Activated naive CD4-positive, alpha-beta T cell treated with anti-CD3 and anti-CD28 coated beads for 36 hours (primary cell): ENCODE results near the gene ZNF317. TPM values are rescaled to one million over a fixed set of nuclear protein-coding genes. Genes with fewer than 3 reads are reported as not detected.

Source experiments
- CTCF ChIA-PET: fragments of 350-600 bp; sonication (Branson Sonifier 250); formaldehyde crosslinking; loops from one replicate; lab custom pipeline; 2021; ENCODE audit warnings: antibody characterized with exemption; lab: Charles Lee
- DNase-seq: peaks from one replicate; pipeline ENCODE4 v3.0.0-alpha.2; 2020
- H3K27ac Mint-ChIP-seq: one replicate; pipeline ENCODE4 v1.8.0; 2021; ENCODE audit warnings: mild to moderate bottlenecking, mixed read lengths
- H3K27me3 Mint-ChIP-seq: one replicate; pipeline ENCODE4 v1.8.0; 2021; ENCODE audit warnings: low read depth, mixed read lengths
- H3K36me3 Mint-ChIP-seq: one replicate; pipeline ENCODE4 v1.8.0; 2021; ENCODE audit warnings: low read depth, mixed read lengths
- H3K4me1 Mint-ChIP-seq: one replicate; pipeline ENCODE4 v1.8.0; 2021; ENCODE audit warnings: low read depth, mixed read lengths
- H3K4me3 Mint-ChIP-seq: one replicate; pipeline ENCODE4 v1.8.0; 2021; ENCODE audit warnings: mild to moderate bottlenecking, moderate library complexity, mixed read lengths
- H3K9me3 Mint-ChIP-seq: one replicate; pipeline ENCODE4 v1.8.0; 2021; ENCODE audit warnings: mixed read lengths
- intact Hi-C: fragments of 100-400 bp; cut with micrococcal nuclease; formaldehyde crosslinking; loops from one replicate; pipeline ENCODE4 v1.15.1; 2023
- total RNA-seq, 2 experiments: library from RNA; stranded (reverse); gene quantifications; one replicate each; pipeline ENCODE4 v1.2.3, GENCODE V29; 2021

The ZNF317 gene
- total RNA-seq, 2 experiments from 2014 or later, result 38.9 to 39.7 TPM

DNA sequence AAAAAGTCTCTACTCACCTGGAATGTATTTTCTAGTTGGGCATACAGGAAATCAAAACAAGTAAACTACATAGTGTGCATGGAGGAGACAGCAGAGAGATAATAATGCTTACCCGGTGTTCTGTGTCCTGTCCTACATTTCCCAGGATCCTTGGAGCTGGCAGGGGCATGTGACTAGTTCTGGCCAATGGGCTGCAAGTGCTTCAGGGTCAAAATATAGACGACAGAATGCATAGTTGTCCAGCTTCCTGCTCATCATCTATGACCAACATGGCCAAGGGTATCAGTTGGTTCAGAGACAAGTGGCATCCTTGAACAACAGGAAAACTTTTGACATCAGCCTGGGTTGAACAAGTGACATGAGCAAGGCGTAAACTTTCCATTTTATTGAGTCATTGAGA, 8.5 kb downstream of the ZNF317 start:
- Mint-ChIP-seq H3K9me3 (peaks cover 62% of the 10 kb centered on the region), H3K4me1 (peaks cover 41% of the 10 kb centered on the region), H3K36me3 (peaks cover 90% of the 10 kb centered on the region), H3K27me3 (no peaks in the 10 kb centered on the region), H3K4me3 (no peak overlapping the region), H3K27ac (no peak overlapping the region)
- intact Hi-C loops, result no loop called here
- CTCF ChIA-PET, result no interaction called here
- no peak for DNase-seq

GRCh38 chr19:9149997-9150396, 9.8 kb downstream of the ZNF317 start:
- Mint-ChIP-seq H3K27ac (no peak overlapping the region), H3K9me3 (peaks cover 66% of the 10 kb centered on the region), H3K36me3 (peaks cover 92% of the 10 kb centered on the region), H3K4me3 (no peak overlapping the region), H3K4me1 (peaks cover 41% of the 10 kb centered on the region), H3K27me3 (no peaks in the 10 kb centered on the region)
- intact Hi-C loops, result no loop called here
- CTCF ChIA-PET, result no interaction called here
- DNase-seq, result no peak

GRCh38 chr19:9150650-9151049, 10.5 kb downstream of the ZNF317 start:
- H3K27me3 Mint-ChIP-seq, result no peaks in the 10 kb centered on the region
- intact Hi-C loops, result no loop called here
- DNase-seq, result no peak
- H3K4me1 Mint-ChIP-seq, result peaks cover 44% of the 10 kb centered on the region
- H3K36me3 Mint-ChIP-seq, result peaks cover 92% of the 10 kb centered on the region
- H3K27ac Mint-ChIP-seq, result no peak overlapping the region
- H3K4me3 Mint-ChIP-seq, result no peak overlapping the region
- H3K9me3 Mint-ChIP-seq, result peaks cover 67% of the 10 kb centered on the region
- CTCF ChIA-PET, result no interaction called here

- no peak overlapping the region for H3K4me3 Mint-ChIP-seq
- H3K4me1 Mint-ChIP-seq, result peaks cover 43% of the 10 kb centered on the region
- intact Hi-C loops, result no loop called here
- H3K27me3 Mint-ChIP-seq, result no peaks in the 10 kb centered on the region
- CTCF ChIA-PET, result no interaction called here
- H3K36me3 Mint-ChIP-seq, result peaks cover 96% of the 10 kb centered on the region
- H3K9me3 Mint-ChIP-seq, result peaks cover 72% of the 10 kb centered on the region
- no peak overlapping the region for H3K27ac Mint-ChIP-seq
- no peak for DNase-seq
Measured at GRCh38 chr19:9151367-9151766, 11.2 kb downstream of the ZNF317 start.

- CTCF ChIA-PET, result no interaction called here
- DNase-seq, result no peak
- intact Hi-C loops, result no loop called here
- Mint-ChIP-seq H3K27ac (peak overlapping the region; percentile 2), H3K4me3 (no peak overlapping the region), H3K4me1 (peaks cover 14% of the 10 kb centered on the region), H3K36me3 (peaks cover 99% of the 10 kb centered on the region), H3K27me3 (no peaks in the 10 kb centered on the region), H3K9me3 (peaks cover 76% of the 10 kb centered on the region)
Measured at GRCh38 chr19:9155591-9155990, 15.4 kb downstream of the ZNF317 start.

DNA sequence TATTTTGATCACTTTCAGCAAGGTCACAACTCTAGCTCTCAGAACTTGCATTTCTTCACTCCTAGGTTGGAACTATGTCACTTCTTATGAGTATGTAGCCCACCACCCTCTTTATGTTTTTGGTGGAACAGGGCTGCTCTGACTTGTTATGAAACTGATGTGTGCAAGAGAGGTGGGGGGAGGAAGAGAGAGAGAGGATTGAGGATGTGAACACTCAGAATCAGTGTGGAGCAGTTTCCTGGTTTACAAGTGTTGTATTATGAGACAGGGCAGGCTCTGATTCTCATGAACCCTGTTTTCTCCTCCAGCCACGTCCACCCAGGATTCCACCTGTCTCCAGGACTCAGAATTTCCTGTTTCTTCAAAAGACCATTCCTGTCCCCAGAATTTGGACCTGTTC, 16.1 kb downstream of the ZNF317 start:
- Mint-ChIP-seq H3K27me3 (no peaks in the 10 kb centered on the region), H3K36me3 (peaks cover 99% of the 10 kb centered on the region), H3K4me3 (no peak overlapping the region), H3K27ac (no peak overlapping the region), H3K9me3 (peaks cover 76% of the 10 kb centered on the region), H3K4me1 (peaks cover 9% of the 10 kb centered on the region)
- CTCF ChIA-PET, result no interaction called here
- intact Hi-C loops, result no loop called here
- DNase-seq, result no peak

GRCh38 chr19:9159891-9160290, 19.7 kb downstream of the ZNF317 start:
- H3K4me1 Mint-ChIP-seq, result peaks cover 6% of the 10 kb centered on the region
- CTCF ChIA-PET, result no interaction called here
- no peak overlapping the region for H3K27ac Mint-ChIP-seq
- no peak for DNase-seq
- H3K9me3 Mint-ChIP-seq, result peaks cover 67% of the 10 kb centered on the region
- peaks cover 98% of the 10 kb centered on the region for H3K36me3 Mint-ChIP-seq
- no peak overlapping the region for H3K4me3 Mint-ChIP-seq
- no peaks in the 10 kb centered on the region for H3K27me3 Mint-ChIP-seq
- intact Hi-C loops, result no loop called here

DNA sequence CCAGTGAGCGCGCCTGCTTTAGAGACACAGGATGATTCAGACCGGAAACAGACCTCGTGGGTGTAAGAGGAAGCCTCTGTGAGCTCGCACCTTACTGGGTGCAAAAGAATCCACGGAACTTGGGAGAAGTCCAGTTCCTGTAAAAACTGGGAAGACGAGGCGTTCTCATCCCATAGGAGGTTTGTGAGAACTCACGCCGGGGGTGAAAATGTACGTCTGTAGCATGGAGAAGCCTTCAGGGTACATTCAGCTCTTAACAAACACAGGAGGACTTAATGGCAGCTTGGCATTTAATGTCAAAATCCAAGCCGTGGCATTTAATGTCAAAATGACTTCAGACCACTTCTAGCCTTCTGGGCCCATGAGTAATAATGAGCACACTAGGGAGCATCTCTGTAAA, 21.2 kb downstream of the ZNF317 start:
- peaks cover 55% of the 10 kb centered on the region for H3K9me3 Mint-ChIP-seq
- H3K27me3 Mint-ChIP-seq, result no peaks in the 10 kb centered on the region

GRCh38 chr19:9165261-9165660, 25.1 kb downstream of the ZNF317 start:
- no peaks in the 10 kb centered on the region for H3K27me3 Mint-ChIP-seq
- CTCF ChIA-PET, result no interaction called here
- peaks cover 58% of the 10 kb centered on the region for H3K9me3 Mint-ChIP-seq
- H3K4me1 Mint-ChIP-seq, result no peaks in the 10 kb centered on the region
- no peak overlapping the region for H3K27ac Mint-ChIP-seq
- H3K36me3 Mint-ChIP-seq, result peaks cover 75% of the 10 kb centered on the region
- intact Hi-C loops, result no loop called here
- DNase-seq, result no peak
- H3K4me3 Mint-ChIP-seq, result no peak overlapping the region

More for the DNA sequence above, 21.2 kb downstream of the ZNF317 start:
- H3K4me1 Mint-ChIP-seq, result no peaks in the 10 kb centered on the region
- DNase-seq, result no peak
- CTCF ChIA-PET, result no interaction called here
- H3K36me3 Mint-ChIP-seq, result peaks cover 98% of the 10 kb centered on the region
- H3K27ac Mint-ChIP-seq, result no peak overlapping the region
- H3K4me3 Mint-ChIP-seq, result no peak overlapping the region
- intact Hi-C loops, result no loop called here

GRCh38 chr19:9166846-9167245, 26.6 kb downstream of the ZNF317 start:
- peaks cover 59% of the 10 kb centered on the region for H3K36me3 Mint-ChIP-seq
- H3K4me3 Mint-ChIP-seq, result no peak overlapping the region
- H3K27me3 Mint-ChIP-seq, result no peaks in the 10 kb centered on the region
- H3K9me3 Mint-ChIP-seq, result peaks cover 47% of the 10 kb centered on the region
- no peak for DNase-seq
- no peak overlapping the region for H3K27ac Mint-ChIP-seq
- H3K4me1 Mint-ChIP-seq, result no peaks in the 10 kb centered on the region
- CTCF ChIA-PET, result no interaction called here
- intact Hi-C loops, result no loop called here

GRCh38 chr19:9171393-9171991, 31.3 kb downstream of the ZNF317 start:
- Mint-ChIP-seq H3K4me3 (no peak overlapping the region), H3K27ac (no peak overlapping the region), H3K9me3 (peaks cover 30% of the 10 kb centered on the region), H3K36me3 (peaks cover 15% of the 10 kb centered on the region), H3K27me3 (no peaks in the 10 kb centered on the region), H3K4me1 (no peaks in the 10 kb centered on the region)
- CTCF ChIA-PET, result no interaction called here
- no peak for DNase-seq
- intact Hi-C loops, result no loop called here

GRCh38 chr19:9175326-9175725, 35.1 kb downstream of the ZNF317 start:
- intact Hi-C loops, result no loop called here
- DNase-seq, result no peak
- H3K27ac Mint-ChIP-seq, result no peak overlapping the region
- CTCF ChIA-PET, result no interaction called here
- H3K36me3 Mint-ChIP-seq, result no peaks in the 10 kb centered on the region
- peaks cover 10% of the 10 kb centered on the region for H3K9me3 Mint-ChIP-seq
- no peak overlapping the region for H3K4me3 Mint-ChIP-seq
- H3K4me1 Mint-ChIP-seq, result no peaks in the 10 kb centered on the region
- peaks cover 4% of the 10 kb centered on the region for H3K27me3 Mint-ChIP-seq

- CTCF ChIA-PET, result interaction anchor here (0.9 kb wide), 1 partner anchor 26 kb away, joined by 3 read pairs; no protein-coding TSS in a partner anchor
- Mint-ChIP-seq H3K27me3 (peaks cover 4% of the 10 kb centered on the region), H3K27ac (no peak within 1 kb of the TSS)
Measured at GRCh38 chr19:9178901-9179300, 38.7 kb downstream of the ZNF317 start, which contains the start of gene OR7D2. OR7D2 (plus strand) TSS chr19:9178979; CDS start chr19:9185782, 6,803 bp downstream.

More at GRCh38 chr19:9178901-9179300, 38.7 kb downstream of the ZNF317 start, which contains the start of gene OR7D2:
- H3K4me1 Mint-ChIP-seq, result no peaks in the 10 kb centered on the region
- H3K4me3 Mint-ChIP-seq, result no peak within 1 kb of the TSS
- DNase-seq, result no peak
- peaks cover 4% of the 10 kb centered on the region for H3K9me3 Mint-ChIP-seq
- H3K36me3 Mint-ChIP-seq, result no peaks in the 10 kb centered on the region
- intact Hi-C loops, result no loop called here
